ENCODE measurements around the gene IGF2R.
"Not testable (repeated sequence)": the region's sequence is repeated elsewhere in the genome, so short reads cannot be mapped to it uniquely, and the experiment has no call there.

IGF2R gene

DNA sequence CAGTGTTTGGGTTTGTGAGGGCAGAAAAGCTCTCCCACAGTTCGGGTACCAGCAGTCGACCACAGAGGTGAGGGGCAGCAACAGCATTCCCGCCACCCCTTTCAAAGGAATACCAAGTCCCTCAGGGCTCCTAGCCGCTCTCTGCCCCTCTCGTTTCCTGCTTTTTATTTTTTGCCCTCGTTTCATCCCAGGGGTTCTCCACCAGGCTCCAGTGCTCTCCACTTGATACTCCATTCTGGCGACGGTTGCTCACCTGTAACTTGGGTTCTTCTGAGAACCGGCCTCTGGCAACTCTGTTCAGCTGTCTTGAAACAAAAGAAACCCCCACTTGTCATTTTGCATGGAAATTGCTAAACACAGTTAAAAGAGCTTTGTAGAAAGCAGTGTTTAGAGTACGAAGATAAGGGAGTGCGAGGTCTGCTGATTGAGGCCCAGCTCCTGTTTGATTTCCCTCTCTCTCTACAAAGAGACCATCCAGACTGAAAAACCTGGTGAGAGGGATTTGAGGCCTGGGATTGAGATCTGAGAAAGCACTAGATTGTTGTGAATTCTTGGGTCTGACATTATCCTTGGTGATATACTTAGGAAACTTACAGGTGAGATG lies 28.7 kb downstream of the IGF2R start:
- no peak for DNase-seq

DNA sequence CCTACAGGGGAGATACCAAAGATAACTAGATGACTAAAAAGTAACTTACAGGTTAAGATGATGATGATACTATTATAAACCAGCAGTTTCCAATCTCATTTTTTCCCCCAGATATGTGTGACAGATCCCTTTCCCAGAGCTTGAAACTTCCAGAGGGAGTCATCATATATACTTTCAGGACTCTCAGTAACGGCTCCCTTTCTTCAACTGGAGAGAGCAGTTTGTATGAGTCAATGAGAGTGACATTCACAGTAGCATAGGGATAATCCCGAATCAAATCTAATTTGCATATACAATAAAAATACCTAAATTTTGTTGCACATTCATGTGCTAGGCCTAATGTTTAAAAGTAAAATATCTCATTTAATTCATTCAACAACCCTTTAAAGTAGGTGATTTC lies 29.7 kb downstream of the IGF2R start:
- no peak for DNase-seq

DNA sequence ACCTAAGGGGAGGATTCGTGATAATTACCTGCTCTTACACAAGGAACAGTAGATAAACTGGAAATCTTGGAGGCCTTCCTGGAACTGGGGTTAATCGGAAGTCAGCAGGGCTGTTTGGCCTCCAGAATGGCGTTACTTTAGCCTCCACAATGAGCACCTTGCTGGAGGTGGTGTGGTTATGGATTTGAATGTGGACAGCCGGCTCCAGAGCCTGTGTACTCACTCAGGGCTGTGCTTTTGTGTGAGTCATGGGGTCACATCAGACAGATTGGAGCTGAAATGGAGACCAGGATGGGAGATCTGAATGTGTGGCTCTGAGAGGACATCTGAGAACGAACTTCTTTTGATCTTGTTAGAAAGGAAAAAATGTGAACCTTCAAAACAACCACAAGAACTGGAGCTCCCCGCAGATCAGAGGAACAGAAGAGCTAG lies 30.4 kb downstream of the IGF2R start:
- no peak for DNase-seq

DNA sequence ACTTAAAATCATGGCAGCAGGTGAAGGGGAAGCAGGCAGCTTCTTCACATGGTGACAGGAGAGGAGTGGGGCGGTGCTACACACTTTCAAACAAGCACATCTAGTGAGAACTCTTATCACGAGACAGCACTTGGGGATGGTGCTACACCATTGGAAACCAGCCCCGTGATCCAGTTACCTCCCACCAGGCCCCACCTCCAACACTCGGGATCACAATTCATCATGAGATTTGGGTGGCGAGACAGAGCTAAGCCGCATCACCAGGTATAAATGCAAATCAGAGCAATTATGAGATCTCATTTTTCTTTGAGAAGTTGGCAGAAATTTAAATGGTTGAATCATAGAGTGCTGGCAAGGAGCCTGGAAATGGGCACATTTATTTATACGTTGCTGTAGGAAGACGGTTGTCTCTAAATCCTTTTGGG lies 31.4 kb downstream of the IGF2R start:
- no peak for DNase-seq

DNA sequence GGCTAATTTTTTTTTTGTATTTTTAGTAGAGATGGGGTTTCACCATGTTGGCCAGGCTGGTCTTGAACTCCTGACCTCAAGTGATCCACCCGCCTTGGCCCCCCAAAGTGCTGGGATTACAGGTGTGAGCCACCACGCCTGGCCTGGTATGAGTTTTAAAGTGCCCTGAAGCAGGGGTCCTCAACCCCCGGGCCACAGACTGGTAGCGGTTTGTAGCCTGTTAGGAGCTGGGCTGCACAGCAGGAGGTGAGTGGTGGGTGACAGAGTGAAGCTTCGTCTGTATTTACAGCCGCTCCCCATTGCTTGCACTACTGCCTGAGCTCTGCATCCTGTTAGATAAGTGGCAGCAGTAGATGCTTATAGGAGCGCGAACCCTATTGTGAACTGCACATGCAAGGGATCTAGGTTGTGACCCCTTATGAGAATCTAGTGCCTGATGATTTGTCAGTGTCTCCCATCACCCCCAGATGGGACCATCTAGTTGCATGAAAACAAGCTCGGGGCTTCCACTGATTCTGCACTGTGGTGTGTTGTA lies 32.1 kb downstream of the IGF2R start:
- DNase-seq, result not testable (repeated sequence)

DNA sequence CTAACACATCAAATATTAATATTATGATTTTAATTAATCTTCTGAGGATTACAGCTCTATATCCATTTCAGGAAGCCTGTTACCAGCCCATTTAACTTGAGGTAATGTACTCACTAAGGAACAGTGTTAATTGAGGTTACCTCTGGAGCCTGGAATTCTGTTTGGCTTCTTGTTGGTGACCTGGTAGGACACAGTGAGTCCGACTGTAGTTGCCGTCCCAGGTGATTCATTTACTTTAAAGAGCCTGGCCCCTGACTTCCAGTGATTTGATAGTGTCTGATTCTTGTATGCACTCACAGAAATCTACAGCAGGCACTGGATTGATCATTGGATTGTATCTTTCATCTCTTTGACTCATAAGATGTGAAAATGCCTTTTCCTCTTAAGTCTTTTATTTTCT lies 34.0 kb downstream of the IGF2R start:
- DNase-seq, result no peak

DNA sequence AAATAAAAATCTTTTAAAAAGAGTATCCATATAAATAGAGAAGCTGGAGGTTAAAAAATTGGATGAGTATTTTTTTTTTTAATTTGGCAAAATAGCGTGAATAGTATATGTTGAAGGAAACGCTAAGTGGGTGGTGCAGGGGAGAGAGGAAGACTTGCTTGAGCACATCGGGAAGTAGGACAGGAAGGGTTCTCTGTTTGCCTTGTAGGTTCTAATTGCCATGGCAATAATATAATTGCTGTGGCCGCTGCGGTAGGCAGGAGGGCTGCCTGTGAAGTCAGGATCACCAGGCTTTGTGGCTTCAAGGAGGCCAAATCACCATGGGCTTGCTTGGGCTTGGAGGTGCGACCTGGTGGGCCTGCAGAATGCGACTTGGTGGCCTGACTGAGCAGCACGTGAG lies 35.1 kb downstream of the IGF2R start:
- DNase-seq, result no peak

DNA sequence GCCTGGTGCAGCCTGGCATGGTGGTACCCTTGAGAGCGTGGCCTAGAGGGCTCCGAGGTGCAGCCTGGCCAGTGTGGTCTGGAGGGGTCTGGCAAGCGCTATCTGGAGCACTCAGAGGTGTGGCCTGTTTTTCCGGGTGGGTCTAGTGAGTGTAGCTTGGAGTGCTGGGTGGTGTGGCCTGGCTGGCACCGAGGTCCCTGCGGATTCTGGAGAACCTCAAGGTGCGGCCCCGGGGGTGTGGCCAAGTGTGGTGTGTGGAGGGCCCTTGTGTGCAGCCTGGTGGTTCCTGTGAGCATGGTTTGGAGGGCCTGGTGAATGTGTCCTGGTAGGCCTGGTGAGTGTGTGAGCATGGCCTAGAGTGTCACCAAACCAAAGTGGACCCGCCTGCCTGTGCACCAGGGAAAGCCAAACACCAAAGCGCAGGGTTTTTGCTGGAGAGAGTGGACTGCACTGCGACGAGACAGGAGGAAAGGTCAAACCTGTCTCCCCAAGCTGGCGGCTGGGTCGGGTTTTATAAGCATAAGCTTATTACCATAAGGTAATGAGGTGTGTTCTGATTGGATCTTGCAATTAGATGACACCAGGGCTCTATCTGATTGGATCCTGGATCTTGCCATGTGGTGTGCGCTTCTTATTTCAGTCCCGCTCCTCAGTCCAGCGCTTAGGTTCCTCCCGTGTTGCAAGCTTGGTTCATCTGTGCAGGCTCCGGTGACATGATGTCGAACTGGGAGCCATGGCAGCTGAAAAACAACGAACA lies 35.7 kb downstream of the IGF2R start:
- no peak for DNase-seq

DNA sequence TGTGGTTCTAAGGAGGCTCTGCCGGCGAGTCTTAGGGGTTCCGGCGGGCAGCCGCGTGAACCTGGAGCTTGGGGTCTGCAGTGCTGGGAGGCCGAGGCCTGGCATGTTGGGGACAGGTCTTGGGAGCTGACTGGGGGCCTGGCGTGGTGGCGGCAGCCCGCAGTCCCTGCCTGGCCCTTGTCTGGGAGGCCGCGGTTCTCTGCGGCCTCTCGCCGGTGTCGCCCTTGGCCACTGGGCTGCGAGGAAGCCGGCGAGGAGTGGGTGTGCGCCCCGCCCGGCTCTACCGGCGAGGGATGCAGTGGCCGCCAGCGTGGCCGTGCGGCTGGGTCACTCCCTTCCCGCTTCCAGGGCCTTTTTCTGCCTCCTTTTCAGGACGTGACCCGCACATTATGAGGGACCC lies 36.3 kb downstream of the IGF2R start:
- no peak for DNase-seq

DNA sequence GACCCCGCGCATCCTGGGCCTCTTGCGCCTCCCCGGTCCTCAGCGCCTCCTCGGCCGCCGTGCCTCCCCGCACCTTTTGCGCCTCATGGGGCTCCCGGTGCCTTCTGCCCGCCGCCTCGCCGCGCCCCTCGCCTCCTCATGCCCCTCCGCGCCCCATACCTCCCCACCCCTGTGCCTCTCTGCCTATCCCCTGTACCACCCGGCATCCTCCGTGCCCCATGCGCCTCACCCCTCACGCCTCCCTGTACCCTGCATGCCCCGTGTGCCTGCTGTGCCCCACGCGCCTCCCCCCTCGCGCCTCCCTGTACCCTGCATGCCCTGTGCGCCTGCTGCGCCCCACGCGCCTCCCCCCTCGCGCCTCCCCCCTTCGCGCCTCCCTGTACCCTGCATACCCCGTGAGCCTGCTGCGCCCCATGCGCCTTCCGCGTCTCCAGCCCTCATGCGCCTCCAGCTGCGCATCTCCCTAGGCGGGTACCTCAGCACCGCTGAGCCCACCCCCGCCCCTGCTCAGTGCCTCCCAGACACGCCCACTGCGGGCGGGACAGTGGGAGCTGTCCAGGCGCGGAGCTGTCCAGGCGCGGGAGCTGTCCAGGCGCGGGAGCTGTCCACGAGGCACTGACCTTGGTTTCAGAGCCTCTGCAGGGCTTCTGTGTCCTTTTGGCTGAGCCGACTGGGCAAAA lies 37.1 kb downstream of the IGF2R start:
- DNase-seq, result no peak

DNA sequence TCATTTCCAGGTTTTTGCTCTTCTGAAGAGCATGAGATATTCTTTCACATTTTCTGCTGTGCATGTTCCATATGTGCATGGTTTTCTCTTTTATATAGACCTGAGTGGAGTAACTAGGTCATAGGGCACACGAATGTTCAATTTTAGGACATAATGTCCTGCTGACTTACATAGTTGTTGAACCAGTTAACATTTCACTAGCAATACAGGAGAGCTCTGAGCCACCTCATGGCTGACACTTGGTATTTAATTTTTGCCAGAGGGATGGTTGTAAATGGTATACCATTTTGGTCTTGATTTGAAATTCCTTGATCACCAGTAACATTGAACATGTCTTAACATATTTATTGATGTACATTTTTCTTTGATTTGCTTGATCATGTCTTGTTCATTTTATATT lies 38.3 kb downstream of the IGF2R start:
- DNase-seq, result no peak

DNA sequence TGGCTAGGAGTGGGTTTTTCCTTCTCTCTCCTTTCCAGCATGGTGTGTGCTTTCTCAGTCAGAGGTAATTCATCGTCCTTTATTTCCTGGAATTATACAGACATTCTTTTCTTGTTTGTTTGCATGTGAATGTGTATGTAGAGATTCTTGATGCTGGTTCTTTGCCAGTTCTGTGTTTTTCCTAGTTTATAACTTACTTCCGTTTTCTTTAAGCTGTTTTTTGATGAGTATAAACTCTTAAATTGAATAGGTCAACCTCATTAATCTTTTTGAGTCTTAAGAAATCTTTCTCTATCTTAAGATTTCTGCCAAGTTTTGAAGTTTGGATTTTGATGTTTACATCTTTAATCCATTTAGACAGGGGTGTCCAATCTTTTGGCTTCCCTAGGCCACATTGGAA lies 38.7 kb downstream of the IGF2R start:
- DNase-seq, result no peak

DNA sequence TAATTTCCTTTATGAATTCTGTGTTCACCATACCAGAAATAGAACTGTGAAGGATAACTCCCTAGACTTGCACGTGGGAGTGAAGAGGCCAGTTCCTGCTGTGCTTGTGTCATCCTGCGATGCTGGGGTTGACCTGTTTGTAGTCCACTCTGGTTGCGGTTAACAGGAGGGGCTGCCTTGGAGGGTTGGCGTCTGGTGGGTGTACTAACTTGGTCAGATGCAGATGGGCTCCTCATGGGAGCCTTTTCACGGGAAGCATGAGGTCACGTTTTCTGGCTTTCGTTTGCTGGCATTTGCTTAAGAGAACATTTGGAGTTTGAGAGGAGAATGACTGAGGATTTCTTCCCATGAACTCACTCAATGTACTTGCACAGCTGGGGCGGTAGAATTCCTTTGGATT lies 41.2 kb downstream of the IGF2R start:
- DNase-seq, result peak; percentile 82

DNA sequence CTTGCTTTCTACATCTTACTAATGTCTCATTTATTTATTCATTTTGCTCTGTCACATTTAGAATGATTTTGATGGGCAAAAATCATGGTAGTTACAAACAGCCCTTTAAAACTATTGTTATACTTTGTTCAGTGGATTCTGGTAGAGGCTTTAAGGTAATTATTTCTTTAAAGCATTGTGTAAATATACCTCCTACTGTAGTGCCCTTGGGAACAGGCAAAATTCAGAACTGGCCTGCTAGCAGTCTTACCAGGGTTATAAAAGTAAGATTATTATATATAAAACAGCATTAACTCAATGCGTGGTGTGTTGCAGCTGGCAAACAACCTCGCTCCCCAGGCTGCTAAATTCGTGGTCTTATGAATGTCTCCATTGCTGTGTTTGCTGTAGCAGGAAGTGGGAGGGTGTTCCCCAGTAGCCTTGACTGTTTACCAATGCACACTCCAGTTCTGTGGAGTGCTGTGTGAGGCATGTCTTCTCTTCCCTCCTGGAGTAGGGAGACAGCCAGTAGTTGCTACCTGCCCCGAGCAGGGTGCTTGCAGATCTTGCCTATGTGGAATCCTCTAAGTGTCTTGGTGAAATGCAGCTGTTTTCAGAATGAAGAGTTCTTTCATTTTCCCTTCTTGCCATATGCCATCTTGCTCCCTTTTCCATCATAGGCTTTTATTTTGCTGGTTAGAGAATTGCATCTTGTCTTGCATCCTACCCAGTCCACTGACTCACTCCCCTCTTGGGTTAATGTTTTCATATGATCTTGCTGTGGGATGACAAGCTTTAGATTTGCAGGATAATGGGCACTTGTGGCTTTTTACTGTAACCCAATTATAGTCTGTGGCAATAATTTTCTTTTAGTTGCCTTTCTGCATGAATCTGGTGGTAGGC lies 45.3 kb downstream of the IGF2R start:
- no peak for DNase-seq

DNA sequence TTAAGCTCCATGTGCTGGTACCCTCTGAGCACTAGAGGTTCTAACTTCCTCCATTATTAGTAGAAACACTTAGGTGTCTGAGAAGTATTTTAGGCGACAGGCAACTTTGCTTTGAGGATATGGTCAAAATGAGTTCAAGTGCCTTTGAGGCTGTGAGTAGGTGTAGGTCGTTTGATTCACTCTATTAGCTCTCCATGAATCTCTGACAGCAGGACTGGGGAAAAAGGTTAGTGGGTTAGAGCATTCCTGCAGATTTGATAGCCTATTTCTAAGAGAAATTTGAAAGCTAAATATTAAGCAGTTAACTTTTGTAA lies 45.9 kb downstream of the IGF2R start:
- DNase-seq, result no peak

DNA sequence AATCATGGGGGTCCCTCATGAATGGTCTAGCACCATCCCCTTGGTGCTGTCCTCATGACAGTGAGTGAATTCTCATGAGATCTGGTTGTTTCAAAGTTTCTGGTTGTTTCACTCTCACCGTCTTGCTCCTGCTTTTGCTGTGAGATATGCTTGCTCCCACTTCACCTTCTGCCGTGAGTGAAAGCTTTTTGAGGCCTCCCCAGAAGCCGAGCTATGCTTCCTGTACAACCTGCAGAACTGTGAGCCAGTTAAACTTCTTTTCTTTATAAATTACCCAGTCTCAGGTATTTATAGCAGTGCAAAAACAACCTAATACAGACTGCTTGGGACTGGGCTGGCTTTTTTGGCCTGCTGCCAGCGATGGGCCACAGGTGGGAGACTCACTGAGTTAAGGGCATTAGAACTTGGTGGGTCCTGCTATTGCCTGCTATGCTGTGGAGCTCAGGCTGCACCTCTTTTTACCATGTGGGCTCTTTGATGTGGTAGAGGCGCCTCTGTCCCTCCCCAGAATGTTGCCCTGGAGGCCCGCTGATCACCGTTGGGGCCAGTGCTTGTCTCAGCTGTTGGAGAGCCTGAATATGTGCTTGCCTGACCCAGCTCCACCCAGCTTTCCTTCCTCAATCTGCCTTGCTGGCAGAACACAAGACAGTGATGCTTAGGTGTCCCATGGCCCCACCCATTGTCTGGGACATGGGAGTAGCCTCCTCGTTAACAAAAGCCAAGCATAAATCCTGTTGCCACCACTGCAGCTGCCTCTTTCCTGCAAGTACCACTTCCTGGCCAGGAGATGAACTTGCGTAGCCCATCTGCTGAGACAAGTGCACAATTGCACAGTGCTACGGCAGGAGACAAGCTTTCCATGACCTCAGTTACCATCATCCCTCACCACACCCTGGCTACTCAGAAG lies 47.1 kb downstream of the IGF2R start:
- no peak for DNase-seq

DNA sequence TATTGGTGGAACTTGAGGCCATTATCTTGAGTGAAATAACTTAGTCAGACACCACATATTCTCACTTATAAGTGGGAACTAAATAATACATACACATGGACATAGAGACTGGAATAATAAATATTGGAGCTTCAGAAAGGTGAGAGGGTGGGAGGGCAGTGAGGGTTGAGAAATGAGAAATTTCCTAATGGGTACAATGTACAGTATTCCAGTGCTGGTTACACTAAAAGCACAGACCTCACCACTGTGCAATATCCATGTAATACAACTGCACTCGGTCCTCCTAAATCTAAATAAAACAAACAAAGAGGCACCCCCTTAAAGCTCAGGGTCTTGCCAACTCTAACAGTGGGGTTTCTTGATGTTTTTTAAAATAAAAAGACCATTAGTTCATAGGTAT lies 53.2 kb downstream of the IGF2R start:
- no peak for DNase-seq

DNA sequence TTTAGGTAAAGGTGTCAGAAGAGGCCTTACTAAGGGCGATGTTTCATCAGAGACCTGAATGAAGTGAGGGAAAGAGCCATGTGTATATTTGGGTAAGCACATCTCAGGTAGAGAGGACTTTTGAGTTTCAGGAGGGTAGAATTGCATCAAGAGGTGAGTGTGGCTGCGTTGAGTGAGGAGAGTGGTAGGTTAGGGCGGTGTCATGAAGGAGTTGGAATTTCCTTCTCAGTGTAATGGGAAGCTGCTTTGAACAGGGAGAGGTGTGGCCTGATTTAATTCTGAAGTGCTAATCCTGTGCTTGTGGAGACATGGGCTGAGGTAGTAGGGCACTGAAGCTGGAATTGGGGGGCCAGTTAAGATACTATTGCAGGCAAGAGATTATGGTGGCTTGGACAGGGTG lies 53.9 kb downstream of the IGF2R start:
- DNase-seq, result no peak

DNA sequence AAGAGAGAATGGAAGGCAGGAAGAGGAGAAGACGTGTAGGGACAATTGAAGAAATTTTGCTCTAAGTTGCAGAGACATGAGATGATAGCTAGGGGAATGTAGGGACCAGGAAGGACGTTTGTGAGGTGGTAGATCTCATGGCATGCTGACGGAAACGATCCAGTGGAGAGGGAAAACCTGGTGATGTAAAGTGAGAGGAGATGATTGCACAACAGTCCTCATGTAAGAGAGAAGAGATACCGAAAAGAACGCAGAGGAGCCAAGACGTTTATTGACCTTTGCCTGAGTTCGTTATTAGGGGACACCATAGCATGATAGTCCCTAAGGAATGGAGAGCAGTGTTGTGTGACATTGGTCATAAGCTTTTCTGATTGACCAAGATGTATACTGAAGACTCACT lies 55.3 kb downstream of the IGF2R start:
- DNase-seq, result no peak

DNA sequence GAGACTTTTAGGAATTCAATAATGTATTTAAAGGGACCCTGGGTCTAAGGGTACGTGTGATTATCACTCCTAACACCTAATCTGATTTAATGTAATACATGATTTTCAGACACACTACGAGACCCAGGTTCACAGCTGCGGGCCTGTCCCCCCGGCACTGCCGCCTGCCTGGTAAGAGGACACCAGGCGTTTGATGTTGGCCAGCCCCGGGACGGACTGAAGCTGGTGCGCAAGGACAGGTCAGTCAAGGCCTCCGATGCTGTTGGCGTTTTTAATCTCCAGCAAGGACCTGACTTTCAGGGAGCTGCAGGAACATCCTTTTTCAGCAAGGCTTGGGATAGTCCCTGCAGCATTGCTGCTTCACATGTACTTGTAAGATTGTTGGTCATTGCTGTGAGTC lies 58.2 kb downstream of the IGF2R start:
- DNase-seq, result no peak

DNA sequence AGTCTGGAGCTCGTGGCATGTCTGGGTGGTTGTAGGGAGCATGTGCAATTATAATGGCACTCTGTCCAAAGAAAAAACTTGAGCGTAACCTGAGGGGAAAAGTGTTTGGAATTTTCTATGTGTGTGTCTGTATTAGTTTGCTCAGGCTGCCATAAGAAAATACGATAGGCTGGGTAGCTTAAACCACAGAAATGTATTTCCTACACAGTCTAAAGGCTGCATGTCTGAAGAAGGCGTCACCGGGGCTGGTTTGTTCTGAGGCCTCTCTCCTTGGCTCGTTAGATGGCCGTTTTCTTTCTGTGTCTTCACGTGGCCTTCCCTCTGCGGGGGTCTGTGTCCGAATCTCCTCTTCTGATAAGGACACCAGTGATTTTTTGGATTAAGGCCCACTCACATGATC lies 59.0 kb downstream of the IGF2R start:
- no peak for DNase-seq
